ENCODE results near the gene CASQ2. TPM values are rescaled to one million over a fixed set of nuclear protein-coding genes. Genes with fewer than 3 reads are reported as not detected.

Gene CASQ2
- total and polyA plus RNA-seq, 3 donors from 2014 or later: 0.74 to 8.6 (median 1.9) TPM

DNA sequence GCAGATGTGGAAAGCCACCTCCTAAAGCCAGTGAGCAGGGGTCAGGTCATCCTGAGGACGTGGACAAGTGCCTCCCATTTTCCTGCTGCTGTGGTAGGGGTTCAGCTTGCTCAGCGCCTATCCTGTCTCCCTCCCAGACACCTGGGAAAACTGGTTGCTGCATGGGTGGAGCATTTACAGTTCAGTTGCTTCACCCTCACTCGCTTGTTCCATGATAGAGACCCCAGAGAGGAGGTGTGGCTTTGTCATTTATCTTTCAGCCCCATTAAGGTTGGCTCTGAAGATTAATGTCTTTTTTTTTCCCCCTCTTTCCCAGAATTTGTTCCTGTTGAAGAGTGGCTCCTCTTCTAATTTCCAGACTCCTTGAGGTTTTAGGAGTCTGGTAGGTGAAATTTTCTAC, 117.6 kb downstream of the CASQ2 start:
- no peaks in the 10 kb centered on the region for H3K36me3 ChIP-seq (ENCODE audit: low read depth, missing control alignments)
- H3K9me3 ChIP-seq: no peaks in the 10 kb centered on the region
- intact Hi-C loops (cut with DNase I; ENCODE audit: low total_unique reads): no loop called here
- peaks cover 6% of the 10 kb centered on the region for H3K4me1 ChIP-seq
- no peak overlapping the region for H3K27ac ChIP-seq
- DNase-seq: no peak
- TF ChIP-seq, protein P1, sequence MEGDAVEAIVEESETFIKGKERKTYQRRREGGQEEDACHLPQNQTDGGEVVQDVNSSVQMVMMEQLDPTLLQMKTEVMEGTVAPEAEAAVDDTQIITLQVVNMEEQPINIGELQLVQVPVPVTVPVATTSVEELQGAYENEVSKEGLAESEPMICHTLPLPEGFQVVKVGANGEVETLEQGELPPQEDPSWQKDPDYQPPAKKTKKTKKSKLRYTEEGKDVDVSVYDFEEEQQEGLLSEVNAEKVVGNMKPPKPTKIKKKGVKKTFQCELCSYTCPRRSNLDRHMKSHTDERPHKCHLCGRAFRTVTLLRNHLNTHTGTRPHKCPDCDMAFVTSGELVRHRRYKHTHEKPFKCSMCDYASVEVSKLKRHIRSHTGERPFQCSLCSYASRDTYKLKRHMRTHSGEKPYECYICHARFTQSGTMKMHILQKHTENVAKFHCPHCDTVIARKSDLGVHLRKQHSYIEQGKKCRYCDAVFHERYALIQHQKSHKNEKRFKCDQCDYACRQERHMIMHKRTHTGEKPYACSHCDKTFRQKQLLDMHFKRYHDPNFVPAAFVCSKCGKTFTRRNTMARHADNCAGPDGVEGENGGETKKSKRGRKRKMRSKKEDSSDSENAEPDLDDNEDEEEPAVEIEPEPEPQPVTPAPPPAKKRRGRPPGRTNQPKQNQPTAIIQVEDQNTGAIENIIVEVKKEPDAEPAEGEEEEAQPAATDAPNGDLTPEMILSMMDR (IDR thresholded peaks at IDR 0.05): no peak
- no peak for TF ChIP-seq POLR2A (IDR thresholded peaks at IDR 0.05)
- H3K4me3 ChIP-seq: no peak overlapping the region
- 86 to 88% methylated on average over 3 of the region's 3 CpGs for WGBS, 2 donors
- H3K27me3 ChIP-seq: no peaks in the 10 kb centered on the region

Other genes starting within 250 kb of the CASQ2 start
- 1 to 10 TPM; 8.2 to 8.6 TPM for gene VANGL1, start 126.7 kb downstream of the CASQ2 start, total RNA-seq
- 16.6 TPM for gene VANGL1, start 126.7 kb downstream of the CASQ2 start, polyA plus RNA-seq (ENCODE audit: insufficient read depth, low read depth, low replicate concordance)
- 1 to 10 TPM; 1.7 to 3.1 TPM for gene NHLH2, start 72.4 kb upstream of the CASQ2 start, total RNA-seq
- gene NHLH2, start 72.4 kb upstream of the CASQ2 start, polyA plus RNA-seq (ENCODE audit: insufficient read depth, low read depth, low replicate concordance): 0.53 TPM
- 1 to 10 TPM; 6.4 to 9.4 TPM for gene SLC22A15, start 207.8 kb upstream of the CASQ2 start, total RNA-seq
- 1.8 TPM for gene SLC22A15, start 207.8 kb upstream of the CASQ2 start, polyA plus RNA-seq (ENCODE audit: insufficient read depth, low read depth, low replicate concordance)

All from testis (tissue), 3 donors.